Thyroid gland (tissue), 4 donors: ENCODE data around the gene TRPT1. TPM values are rescaled to one million over a fixed set of nuclear protein-coding genes. Genes with fewer than 3 reads are reported as not detected.

Source experiments
- DNase-seq, 2 donors: peaks; one replicate each; pipeline ENCODE4 v3.0.0-alpha.2; 2019
- H3K27ac ChIP-seq, 3 donors: fragments of 200-600 bp; sonication (generic); 1 replicate in 2 of 3; 2 replicates in 1 of 3; pipeline ENCODE4 v1.5.1; 2016 to 2019; ENCODE audit warnings: mild to moderate bottlenecking in 1 of 3, moderate library complexity in 1 of 3
- H3K27me3 ChIP-seq: fragments of 200-600 bp; sonication (generic); one replicate; pipeline ENCODE4 v1.5.1; 2019
- H3K36me3 ChIP-seq, 2 donors: fragments of 200-600 bp; sonication (generic); one replicate each; pipeline ENCODE4 v1.5.1; 2016 to 2019
- H3K4me1 ChIP-seq, 2 donors: fragments of 200-600 bp; sonication (generic); one replicate each; pipeline ENCODE4 v1.5.1; 2017 to 2019
- H3K4me3 ChIP-seq, 3 donors: fragments of 200-600 bp; sonication (generic); replicated peaks in 1 of 3; 1 replicate in 2 of 3; 2 replicates in 1 of 3; pipeline ENCODE4 v1.5.1; 2016; ENCODE audit warnings: mild to moderate bottlenecking in 1 of 3
- H3K9me3 ChIP-seq: fragments of 200-600 bp; sonication (generic); one replicate; pipeline ENCODE4 v1.5.1; 2017
- CTCF ChIP-seq, 6 experiments: fragments of 200-600 bp in 3 of 6; fragments of 450-650 bp in 3 of 6; sonication (generic) in 3 of 6; IDR thresholded peaks; one replicate each; pipeline ENCODE4 v1.5.1; 2016 to 2019; ENCODE audit warnings: antibody characterized with exemption in 6 of 6, mild to moderate bottlenecking in 2 of 6, inconsistent platforms in 1 of 6, moderate library complexity in 1 of 6
- POLR2A ChIP-seq, 2 donors: fragments of 450-650 bp; IDR thresholded peaks; one replicate each; pipeline ENCODE4 v1.6.1; 2017; ENCODE audit warnings: antibody characterized with exemption in 2 of 2, mild to moderate bottlenecking in 2 of 2, moderate library complexity in 1 of 2
- WGBS, 2 donors: methylation state at CpG; one replicate each; pipeline ENCODE4 v1.1.5; 2017; 5-methylcytosine and 5-hydroxymethylcytosine counted together
- intact Hi-C: fragments of 100-400 bp; cut with DNase I; formaldehyde crosslinking; loops from one replicate; pipeline ENCODE4 v1.15.1; 2023
- total RNA-seq, 4 donors: library from RNA; depleted of rRNA; stranded (reverse); fragments of >200 nt; gene quantifications; one replicate each; pipeline ENCODE4 v1.2.3, GENCODE V29; 2016

Gene TRPT1
- total RNA-seq, 4 donors from 2014 or later = 50.5 to 90.8 (median 65.9) TPM

GRCh38 chr11:64249563-64250414 is 23.8 kb upstream of the TRPT1 start:
- Histone ChIP-seq H3K9me3 (no peaks in the 10 kb centered on the region), H3K4me3 (no peak overlapping the region), H3K27me3 (no peaks in the 10 kb centered on the region), H3K36me3 (no peaks in the 10 kb centered on the region), H3K27ac (no peak overlapping the region), H3K4me1 (peaks cover 37 to 38% of the 10 kb centered on the region in 2 donors)
- no peak for DNase-seq
- 87 to 91% methylated on average over 6 to 8 of the region's 8 CpGs for WGBS, 2 donors
- intact Hi-C loops = no loop called here
- TF ChIP-seq POLR2A (IDR thresholded peaks at IDR 0.05) (no peak), CTCF (IDR thresholded peaks at IDR 0.05) (no peak)

- Histone ChIP-seq H3K27ac (no peak overlapping the region), H3K36me3 (no peaks in the 10 kb centered on the region), H3K27me3 (no peaks in the 10 kb centered on the region), H3K4me3 (no peak overlapping the region), H3K9me3 (no peaks in the 10 kb centered on the region), H3K4me1 (peaks cover 38% of the 10 kb centered on the region in 2 donors)
- no peak for TF ChIP-seq POLR2A (IDR thresholded peaks at IDR 0.05)
- TF ChIP-seq CTCF (IDR thresholded peaks at IDR 0.05) = no peak
- no peak for DNase-seq
- 92 to 93% methylated on average over 2 to 4 of the region's 4 CpGs for WGBS, 2 donors
- intact Hi-C loops = no loop called here
Measured at GRCh38 chr11:64249038-64249437, 23.1 kb upstream of the TRPT1 start.

- Histone ChIP-seq H3K27ac (no peak overlapping the region), H3K4me1 (peaks cover 38% of the 10 kb centered on the region in 2 donors), H3K4me3 (no peak overlapping the region), H3K9me3 (no peaks in the 10 kb centered on the region), H3K27me3 (no peaks in the 10 kb centered on the region), H3K36me3 (no peaks in the 10 kb centered on the region)
- WGBS, 2 donors = 76 to 90% methylated on average over 2 to 7 of the region's 7 CpGs
- TF ChIP-seq POLR2A (IDR thresholded peaks at IDR 0.05) = no peak
- TF ChIP-seq CTCF (IDR thresholded peaks at IDR 0.05) = no peak
- intact Hi-C loops = no loop called here
- no peak for DNase-seq
Measured at GRCh38 chr11:64248578-64248977, 22.6 kb upstream of the TRPT1 start.

GRCh38 chr11:64247729-64248531 is 21.9 kb upstream of the TRPT1 start:
- DNase-seq = no peak
- TF ChIP-seq POLR2A (IDR thresholded peaks at IDR 0.05) (no peak), CTCF (IDR thresholded peaks at IDR 0.05) (no peak)
- Histone ChIP-seq H3K4me3 (peak overlapping the region; percentile 11 to 75 (median 74)), H3K4me1 (peaks cover 35 to 39% of the 10 kb centered on the region in 2 donors), H3K27ac (peak overlapping the region in 2 of 3 donors; percentile 86 to 90), H3K9me3 (no peaks in the 10 kb centered on the region), H3K36me3 (no peaks in the 10 kb centered on the region), H3K27me3 (no peaks in the 10 kb centered on the region)
- WGBS, 2 donors = 37 to 40% methylated on average over 31 of the region's 31 CpGs
- intact Hi-C loops = no loop called here
